ENCODE results near the gene CDC6.
"Not testable (repeated sequence)": the region's sequence is repeated elsewhere in the genome, so short reads cannot be mapped to it uniquely, and the experiment has no call there.

CDC6 gene

GRCh38 chr17:40290629-40291280 lies 3.1 kb downstream of the CDC6 start:
- DNase-seq = peak; percentile 39 to 59

GRCh38 chr17:40291281-40291664 lies 3.6 kb downstream of the CDC6 start:
- no peak for DNase-seq

- no peak for DNase-seq
Observed at GRCh38 chr17:40293363-40293762, 5.7 kb downstream of the CDC6 start.

- no peak for DNase-seq
Observed at GRCh38 chr17:40295488-40296436, 8.1 kb downstream of the CDC6 start.

GRCh38 chr17:40297511-40297910 lies 9.8 kb downstream of the CDC6 start:
- DNase-seq = no peak

GRCh38 chr17:40298726-40299125 lies 11.0 kb downstream of the CDC6 start:
- DNase-seq = no peak

- DNase-seq = not testable (repeated sequence)
Observed at GRCh38 chr17:40299159-40299757, 11.6 kb downstream of the CDC6 start.

GRCh38 chr17:40301315-40301714 lies 13.6 kb downstream of the CDC6 start:
- no peak for DNase-seq

- peak; percentile 75 to 80 for DNase-seq
Observed at GRCh38 chr17:40303009-40303657, 15.5 kb downstream of the CDC6 start.

GRCh38 chr17:40303708-40304551 lies 16.3 kb downstream of the CDC6 start:
- DNase-seq = no peak

- DNase-seq = not testable (repeated sequence)
Observed at GRCh38 chr17:40304552-40304863, 16.8 kb downstream of the CDC6 start.

GRCh38 chr17:40304866-40305265 lies 17.2 kb downstream of the CDC6 start:
- not testable (repeated sequence) for DNase-seq

- DNase-seq = no peak
Observed at GRCh38 chr17:40306395-40306794, 18.7 kb downstream of the CDC6 start.

- no peak for DNase-seq
Observed at GRCh38 chr17:40307001-40307730, 19.5 kb downstream of the CDC6 start.

- DNase-seq = no peak
Observed at GRCh38 chr17:40307740-40308239, 20.1 kb downstream of the CDC6 start.

GRCh38 chr17:40309031-40309948 lies 21.6 kb downstream of the CDC6 start, which contains the start of gene RARA:
RARA (plus strand) TSS chr17:40309180; CDS start chr17:40331219, 22,039 bp downstream.
- DNase-seq = no peak

- DNase-seq = no peak
Observed at GRCh38 chr17:40309949-40310510, 22.4 kb downstream of the CDC6 start.

- no peak for DNase-seq
Observed at GRCh38 chr17:40310882-40311391, 23.3 kb downstream of the CDC6 start.

GRCh38 chr17:40311575-40311974 lies 23.9 kb downstream of the CDC6 start:
- DNase-seq = no peak
